SK-N-MC (cell line): ENCODE data around the gene LAMP5.

ENCODE experiments used
- DNase-seq: peaks from one replicate; pipeline ENCODE4 v3.0.0-alpha.2; 2011; ENCODE audit warnings: low read depth, low spot score
- H3K27ac ChIP-seq: fragments of 200-600 bp; sonication (generic); 2 replicates; pipeline ENCODE4 v1.5.1; 2016; ENCODE audit warnings: mixed run types
- H3K36me3 ChIP-seq: fragments of 200-600 bp; sonication (generic); 2 replicates; pipeline ENCODE4 v1.6.1; 2017; ENCODE audit warnings: antibody characterized with exemption, low read length, mixed read lengths; ENCODE audit not compliant: insufficient read depth
- H3K4me3 ChIP-seq: fragments of 200-600 bp; sonication (generic); 2 replicates; pipeline ENCODE4 v1.5.1; 2016
- H3K9ac ChIP-seq: fragments of 200-600 bp; sonication (generic); 2 replicates; pipeline ENCODE4 v1.8.0; 2017; ENCODE audit warnings: mixed run types, mixed read lengths; ENCODE audit not compliant: insufficient read length
- H3K9me3 ChIP-seq: fragments of 200-600 bp; sonication (generic); 2 replicates; pipeline ENCODE4 v1.6.1; 2017; ENCODE audit warnings: low read depth, mild to moderate bottlenecking, antibody characterized with exemption, low read length, moderate library complexity, mixed read lengths
- EZH2 ChIP-seq: fragments of 200-600 bp; sonication (generic); IDR thresholded peaks from one replicate; pipeline ENCODE4 v1.6.1; 2017; ENCODE audit warnings: antibody characterized with exemption
- FOXP2 ChIP-seq: optimal IDR thresholded peaks from 2 replicates; pipeline ENCODE3; 2011; ENCODE audit warnings: mild to moderate bottlenecking, moderate library complexity; ENCODE audit not compliant: insufficient read depth; ENCODE audit errors: extremely low read length, control extremely low read depth
- POLR2AphosphoS5 ChIP-seq: IDR thresholded peaks from 2 replicates; pipeline ENCODE4 v1.6.1; 2012; ENCODE audit warnings: mild to moderate bottlenecking, low read depth, low read length, borderline replicate concordance

The LAMP5 gene

DNA sequence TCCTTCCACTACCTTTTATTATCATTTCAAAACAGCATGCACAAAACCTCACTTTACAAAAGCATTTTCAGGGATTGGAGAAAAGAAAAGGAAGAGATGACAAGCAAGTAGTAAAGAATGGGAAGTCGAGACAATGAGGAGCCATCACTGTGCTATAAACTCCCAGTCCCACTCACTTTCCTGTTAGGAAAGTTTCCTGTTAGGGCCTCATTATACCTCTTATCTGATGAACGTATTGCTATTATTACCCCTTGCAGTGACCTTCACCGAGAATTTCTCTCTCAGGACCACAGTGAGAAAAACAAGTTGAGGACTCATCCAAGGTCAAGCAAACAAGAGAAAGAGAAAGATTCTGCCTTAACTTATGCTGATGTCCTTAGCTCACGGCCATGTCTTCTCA lies 28.8 kb downstream of the LAMP5 start:
- no peak overlapping the region for H3K4me3 ChIP-seq
- no peak overlapping the region for H3K27ac ChIP-seq
- no peak for DNase-seq
- H3K9me3 ChIP-seq, result no peaks in the 10 kb centered on the region
- TF ChIP-seq POLR2AphosphoS5 (no peak), FOXP2 (no peak), EZH2 (no peak)
- no peaks in the 10 kb centered on the region for H3K36me3 ChIP-seq
- H3K9ac ChIP-seq, result no peak overlapping the region

DNA sequence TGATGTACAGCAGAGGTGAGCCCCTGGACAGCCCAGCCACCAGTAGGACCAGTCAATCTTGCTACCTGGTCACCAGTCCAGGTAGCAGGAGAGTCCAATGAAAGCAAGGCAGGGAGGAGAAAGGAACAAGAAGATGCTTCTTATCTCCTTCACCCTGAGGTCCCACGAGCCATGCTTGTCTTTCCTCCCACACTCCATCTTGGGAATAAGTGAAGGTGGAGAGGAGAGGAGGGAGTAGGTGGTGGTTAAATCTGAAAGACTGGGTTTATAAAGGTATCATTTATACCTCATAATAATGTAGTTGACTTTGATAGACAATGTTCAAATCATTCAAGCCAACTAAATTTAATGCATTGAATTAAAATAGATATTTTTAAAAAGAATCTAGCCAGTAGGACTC lies 35.9 kb downstream of the LAMP5 start:
- H3K27ac ChIP-seq, result no peak overlapping the region
- H3K4me3 ChIP-seq, result no peak overlapping the region
- no peak for TF ChIP-seq FOXP2
- TF ChIP-seq EZH2, result no peak
- no peak for TF ChIP-seq POLR2AphosphoS5
- H3K36me3 ChIP-seq, result no peaks in the 10 kb centered on the region
- no peaks in the 10 kb centered on the region for H3K9me3 ChIP-seq
- DNase-seq, result no peak
- no peak overlapping the region for H3K9ac ChIP-seq

DNA sequence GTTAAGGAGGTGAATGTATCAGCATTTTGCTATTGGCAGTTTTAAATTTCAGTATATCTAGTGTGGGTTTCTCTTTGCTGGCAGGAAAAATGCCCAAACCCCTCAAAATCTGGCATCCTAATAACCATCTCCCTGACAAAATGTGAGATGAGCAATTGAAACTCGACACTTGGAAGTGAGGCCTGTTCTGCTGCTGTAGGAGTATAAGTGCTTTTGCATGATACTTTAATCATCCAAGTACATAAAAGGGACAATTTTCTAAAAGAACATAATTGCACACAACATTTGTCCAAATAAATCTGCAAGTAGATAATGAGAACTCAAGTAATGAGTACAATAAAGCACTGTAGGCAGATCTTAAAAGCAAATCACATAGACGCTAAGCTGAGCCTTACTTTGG lies 36.5 kb downstream of the LAMP5 start:
- DNase-seq, result no peak
- H3K9ac ChIP-seq, result no peak overlapping the region
- no peaks in the 10 kb centered on the region for H3K9me3 ChIP-seq
- H3K4me3 ChIP-seq, result no peak overlapping the region
- no peak overlapping the region for H3K27ac ChIP-seq
- no peaks in the 10 kb centered on the region for H3K36me3 ChIP-seq
- TF ChIP-seq EZH2 (no peak), FOXP2 (no peak), POLR2AphosphoS5 (no peak)

DNA sequence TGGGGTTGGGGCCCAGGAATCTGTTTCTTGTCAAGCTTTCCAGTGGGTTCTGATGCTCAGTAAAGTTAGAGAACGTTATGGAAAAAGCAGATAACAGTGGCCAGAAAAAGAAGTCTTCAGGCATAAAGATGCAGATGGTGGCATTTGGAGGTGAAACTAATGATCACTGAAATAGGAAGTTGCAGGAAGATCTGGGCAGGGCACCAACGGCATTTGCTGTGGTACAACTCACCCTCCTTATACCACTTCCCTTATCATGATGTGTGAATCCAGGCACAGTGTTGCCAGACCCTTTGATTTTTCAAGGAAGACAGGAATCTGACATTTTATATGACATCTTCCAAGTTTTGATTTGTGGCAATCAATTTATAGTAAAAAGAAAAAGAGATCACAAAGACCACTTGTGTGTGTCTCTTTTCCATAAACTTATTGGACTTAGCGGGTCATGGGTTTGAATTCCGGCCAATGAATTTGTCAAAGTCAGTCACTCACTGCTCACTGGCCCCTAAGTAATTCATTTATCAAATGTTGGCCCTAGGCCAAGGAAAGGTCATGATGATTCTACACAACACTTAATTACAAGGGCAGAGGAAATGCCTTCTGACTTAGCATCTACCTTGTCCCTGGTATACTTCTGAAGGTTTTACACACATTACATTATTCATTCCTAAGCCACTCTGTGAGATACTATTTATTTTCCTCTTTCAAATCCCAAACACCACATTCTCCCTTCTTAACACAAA lies 37.6 kb downstream of the LAMP5 start:
- TF ChIP-seq FOXP2 (no peak), POLR2AphosphoS5 (no peak), EZH2 (no peak)
- no peak overlapping the region for H3K27ac ChIP-seq
- DNase-seq, result no peak
- H3K36me3 ChIP-seq, result no peaks in the 10 kb centered on the region
- no peak overlapping the region for H3K4me3 ChIP-seq
- no peak overlapping the region for H3K9ac ChIP-seq
- H3K9me3 ChIP-seq, result no peaks in the 10 kb centered on the region

DNA sequence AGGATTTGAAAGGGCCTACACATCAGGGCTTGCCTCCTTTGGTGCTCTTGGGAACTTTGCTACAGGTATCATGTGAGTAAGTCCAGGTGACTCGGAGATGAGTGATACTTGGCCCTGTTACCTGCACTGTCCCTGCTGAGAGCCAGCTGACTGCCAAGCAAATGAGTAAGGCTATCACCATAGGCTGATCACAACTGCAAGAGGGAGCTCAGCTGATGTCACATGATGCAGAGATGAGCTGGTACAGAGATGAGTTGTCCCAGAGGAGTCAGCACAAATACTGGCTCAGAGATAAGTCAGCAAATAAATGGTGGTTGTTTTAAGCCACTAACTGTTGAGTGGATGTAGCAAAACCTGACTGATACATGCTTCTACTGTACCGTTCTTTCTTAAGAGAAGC lies 41.4 kb downstream of the LAMP5 start:
- H3K4me3 ChIP-seq, result no peak overlapping the region
- H3K27ac ChIP-seq, result no peak overlapping the region
- TF ChIP-seq POLR2AphosphoS5 (no peak), EZH2 (no peak), FOXP2 (no peak)
- no peaks in the 10 kb centered on the region for H3K9me3 ChIP-seq
- no peak overlapping the region for H3K9ac ChIP-seq
- DNase-seq, result no peak
- H3K36me3 ChIP-seq, result no peaks in the 10 kb centered on the region

DNA sequence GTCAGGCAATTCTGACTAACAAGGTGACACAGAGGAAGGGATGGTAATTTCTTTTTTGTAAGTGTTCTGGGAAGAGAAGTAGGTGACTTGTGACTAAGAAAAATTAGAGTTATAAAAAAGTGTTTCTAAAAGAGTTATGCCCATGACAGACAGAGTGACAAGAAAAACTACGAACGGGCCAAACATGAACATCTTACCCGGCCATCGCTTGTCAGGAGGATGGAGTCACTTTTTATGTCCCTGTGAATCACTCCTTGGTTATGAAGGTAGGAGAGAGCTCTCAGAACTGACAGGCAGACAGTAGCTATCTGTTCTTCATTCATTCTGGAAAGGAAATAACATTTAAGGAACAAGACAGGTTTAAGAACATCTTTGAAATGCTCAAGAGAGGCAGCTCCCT lies 43.0 kb downstream of the LAMP5 start:
- H3K4me3 ChIP-seq, result no peak overlapping the region
- H3K9ac ChIP-seq, result no peak overlapping the region
- no peak for DNase-seq
- TF ChIP-seq POLR2AphosphoS5, result no peak
- no peak for TF ChIP-seq FOXP2
- TF ChIP-seq EZH2, result no peak
- H3K27ac ChIP-seq, result no peak overlapping the region
- no peaks in the 10 kb centered on the region for H3K9me3 ChIP-seq
- no peaks in the 10 kb centered on the region for H3K36me3 ChIP-seq

DNA sequence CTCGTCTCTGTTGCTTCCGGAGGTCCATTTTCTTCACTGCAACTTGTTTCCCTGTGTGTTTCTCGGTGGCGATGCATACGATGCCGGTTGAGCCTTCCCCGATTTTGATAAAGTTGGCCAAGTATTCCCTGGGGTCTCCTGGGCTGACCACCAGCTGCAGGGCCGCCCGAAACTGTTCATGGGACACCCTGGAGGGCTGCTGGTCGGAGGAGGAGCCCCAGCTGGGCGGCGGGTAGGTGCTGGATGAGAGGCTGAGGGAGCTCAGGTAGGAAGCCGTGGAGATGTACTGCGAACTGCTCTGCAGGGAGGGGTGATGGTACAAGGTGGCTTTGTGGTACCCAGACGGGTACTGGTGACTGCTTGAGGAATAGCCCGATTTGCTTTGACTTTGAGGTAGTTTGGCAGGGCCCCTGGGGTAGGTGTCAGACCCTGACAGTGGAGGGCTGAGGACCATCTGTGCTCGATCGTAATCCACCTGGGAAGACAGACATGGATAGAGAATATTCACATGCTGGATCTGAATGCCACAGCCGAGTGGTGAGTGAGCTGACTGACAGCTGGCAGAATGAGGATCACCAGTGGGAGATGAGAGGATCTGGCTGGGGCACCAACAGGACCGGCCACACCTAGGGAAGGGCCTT lies 51.6 kb downstream of the LAMP5 start:
- DNase-seq, result no peak
- H3K36me3 ChIP-seq, result no peaks in the 10 kb centered on the region
- H3K4me3 ChIP-seq, result no peak overlapping the region
- no peak overlapping the region for H3K27ac ChIP-seq
- no peak overlapping the region for H3K9ac ChIP-seq
- H3K9me3 ChIP-seq, result no peaks in the 10 kb centered on the region
- TF ChIP-seq FOXP2, result no peak
- TF ChIP-seq EZH2, result no peak
- TF ChIP-seq POLR2AphosphoS5, result no peak

DNA sequence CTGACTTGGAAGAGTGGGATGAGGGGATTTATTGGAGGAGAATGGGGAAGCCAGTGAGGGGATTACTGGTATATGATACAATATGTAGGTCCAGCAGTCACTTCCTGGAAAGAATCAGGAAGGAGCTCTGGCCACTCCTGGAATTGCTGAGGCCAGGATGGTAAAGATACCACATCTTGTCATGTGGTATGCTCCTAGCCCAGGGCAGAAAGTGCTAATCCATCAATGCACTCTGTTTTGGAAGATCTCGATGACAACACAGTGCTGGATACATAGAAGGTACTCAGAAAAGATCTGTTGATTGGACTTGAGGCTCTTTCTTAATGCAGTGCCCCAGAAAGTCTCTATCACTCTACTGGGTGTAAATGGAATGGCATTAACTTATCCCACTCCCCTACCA lies 52.6 kb downstream of the LAMP5 start:
- H3K36me3 ChIP-seq, result no peaks in the 10 kb centered on the region
- H3K9ac ChIP-seq, result no peak overlapping the region
- no peak overlapping the region for H3K4me3 ChIP-seq
- no peak for TF ChIP-seq POLR2AphosphoS5
- TF ChIP-seq EZH2, result no peak
- no peak for TF ChIP-seq FOXP2
- no peak for DNase-seq
- H3K9me3 ChIP-seq, result no peaks in the 10 kb centered on the region
- no peak overlapping the region for H3K27ac ChIP-seq

DNA sequence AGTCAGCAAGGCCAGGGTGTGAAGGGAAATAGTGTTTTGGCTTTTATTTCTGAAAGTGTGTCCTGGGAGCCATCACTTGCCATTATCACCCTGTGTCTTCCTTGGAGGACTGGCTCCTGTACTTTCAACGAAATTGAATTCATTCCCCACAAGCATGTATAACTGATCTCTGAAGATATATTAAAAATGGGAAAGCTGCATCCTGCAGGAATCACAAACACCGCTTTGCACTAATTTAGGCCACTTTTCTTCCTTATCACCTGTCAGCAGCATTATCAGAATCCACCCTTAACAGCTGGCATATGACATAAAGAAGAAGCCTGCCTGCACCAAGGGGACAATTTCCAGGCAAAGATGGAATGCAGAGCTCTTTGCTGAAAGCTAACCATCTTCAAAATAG lies 56.2 kb downstream of the LAMP5 start:
- no peak for DNase-seq
- Histone ChIP-seq H3K27ac (no peak overlapping the region), H3K4me3 (no peak overlapping the region), H3K36me3 (no peaks in the 10 kb centered on the region), H3K9me3 (no peaks in the 10 kb centered on the region), H3K9ac (no peak overlapping the region)
- TF ChIP-seq EZH2, result no peak
- TF ChIP-seq POLR2AphosphoS5, result no peak
- no peak for TF ChIP-seq FOXP2
